Adipose tissue (tissue), 3 donors: ENCODE data around the gene RFX3. TPM values are rescaled to one million over a fixed set of nuclear protein-coding genes. Genes with fewer than 3 reads are reported as not detected.

Experiments used
- H3K27ac ChIP-seq: one replicate; pipeline ENCODE4 v1.5.1; 2013; ENCODE audit warnings: low read depth, low read length
- WGBS, 3 donors: extraction: QIAGEN DNeasy Blood & Tissue Kit; methylation state at CpG; one replicate each; pipeline ENCODE4 v1.1.7; 2013; 5-methylcytosine and 5-hydroxymethylcytosine counted together
- polyA plus RNA-seq, 3 donors: library from polyadenylated mRNA; stranded (reverse); fragments of 200-250 nt; gene quantifications; one replicate each; pipeline ENCODE4 v1.2.3, GENCODE V29; 2013
- donor health status: healthy with polysubstance abuse.
- donor health status: Bipolar disorder and iron deficiency.
- donor health status: healthy.

RFX3 gene
- polyA plus RNA-seq, 3 donors = 0.79 to 1.3 (median 1.0) TPM

DNA sequence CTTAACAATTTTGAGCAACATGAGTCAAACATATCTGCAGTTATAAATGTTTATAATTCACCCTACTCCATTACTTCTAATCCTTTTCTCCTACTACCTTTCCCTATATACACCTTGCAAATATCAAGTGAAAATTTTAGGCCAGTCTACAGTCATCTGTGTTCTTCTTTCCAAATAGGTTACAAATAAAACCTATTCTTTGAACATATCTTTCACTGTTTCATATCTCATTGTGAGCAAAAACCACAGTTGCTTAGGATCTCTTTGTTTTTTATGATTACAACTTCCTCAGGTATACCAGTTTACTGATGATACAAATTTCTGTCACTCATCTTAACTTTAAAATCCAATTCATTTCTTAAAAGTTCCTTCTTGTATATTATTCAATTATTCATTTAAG lies 34.4 kb downstream of the RFX3 start:
- H3K27ac ChIP-seq = no peak overlapping the region

DNA sequence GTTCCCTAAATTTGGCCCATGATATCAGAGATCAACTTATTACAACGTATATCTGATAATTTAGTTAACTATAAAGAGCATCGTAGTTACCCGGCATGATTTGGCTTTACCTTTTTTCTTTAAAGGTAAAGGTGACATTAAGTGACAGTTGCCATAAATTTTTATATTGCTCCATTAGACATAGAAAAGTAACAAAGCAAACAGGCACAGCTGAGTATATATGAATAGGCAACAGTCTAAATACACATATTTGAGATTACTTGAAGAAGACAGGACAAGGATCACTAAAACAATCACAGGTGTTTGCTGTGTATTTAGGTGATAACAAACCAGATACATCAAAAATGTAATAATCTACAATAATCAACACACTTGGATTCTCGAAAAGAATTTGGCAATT lies 34.8 kb downstream of the RFX3 start:
- H3K27ac ChIP-seq = no peak overlapping the region
- 46 to 93% (median 86%) methylated on average over 4 of the region's 4 CpGs for WGBS, 3 donors

DNA sequence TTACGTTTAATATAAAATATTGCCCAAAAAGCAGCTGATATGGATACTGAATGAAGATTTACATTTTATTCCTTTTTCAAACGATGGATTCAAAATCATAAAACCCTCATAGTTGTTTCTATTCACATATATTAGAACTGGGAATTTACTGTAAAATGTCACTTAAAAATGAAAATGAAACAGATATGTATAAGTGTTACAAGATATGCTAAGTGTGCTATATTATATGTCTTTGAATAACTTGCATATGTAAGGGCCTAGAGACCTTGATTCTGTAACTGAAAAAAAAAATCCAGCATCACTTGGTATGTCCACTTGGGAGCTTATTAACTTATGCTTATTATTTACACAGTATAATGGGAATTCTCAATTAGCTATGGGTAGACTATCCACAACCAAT lies 43.2 kb downstream of the RFX3 start:
- WGBS, 3 donors = 94 to 96% (median 94%) methylated on average over 2 of the region's 2 CpGs
- no peak overlapping the region for H3K27ac ChIP-seq

DNA sequence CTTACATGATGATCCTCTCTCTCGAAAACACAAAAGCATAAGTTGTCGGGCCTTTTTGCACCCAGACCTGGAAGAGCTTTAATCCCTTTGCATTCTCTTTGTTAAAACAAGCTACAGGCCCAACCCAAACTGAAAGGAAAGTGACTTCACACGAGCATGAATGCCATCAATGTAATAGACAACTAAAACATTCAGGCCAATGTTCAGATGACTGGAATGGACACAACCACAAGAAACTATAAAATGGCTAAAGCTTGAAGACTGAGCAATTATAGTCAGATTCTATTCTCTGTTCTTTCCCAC lies 45.5 kb downstream of the RFX3 start:
- WGBS, 3 donors = 90 to 92% (median 91%) methylated on average over 3 of the region's 3 CpGs

DNA sequence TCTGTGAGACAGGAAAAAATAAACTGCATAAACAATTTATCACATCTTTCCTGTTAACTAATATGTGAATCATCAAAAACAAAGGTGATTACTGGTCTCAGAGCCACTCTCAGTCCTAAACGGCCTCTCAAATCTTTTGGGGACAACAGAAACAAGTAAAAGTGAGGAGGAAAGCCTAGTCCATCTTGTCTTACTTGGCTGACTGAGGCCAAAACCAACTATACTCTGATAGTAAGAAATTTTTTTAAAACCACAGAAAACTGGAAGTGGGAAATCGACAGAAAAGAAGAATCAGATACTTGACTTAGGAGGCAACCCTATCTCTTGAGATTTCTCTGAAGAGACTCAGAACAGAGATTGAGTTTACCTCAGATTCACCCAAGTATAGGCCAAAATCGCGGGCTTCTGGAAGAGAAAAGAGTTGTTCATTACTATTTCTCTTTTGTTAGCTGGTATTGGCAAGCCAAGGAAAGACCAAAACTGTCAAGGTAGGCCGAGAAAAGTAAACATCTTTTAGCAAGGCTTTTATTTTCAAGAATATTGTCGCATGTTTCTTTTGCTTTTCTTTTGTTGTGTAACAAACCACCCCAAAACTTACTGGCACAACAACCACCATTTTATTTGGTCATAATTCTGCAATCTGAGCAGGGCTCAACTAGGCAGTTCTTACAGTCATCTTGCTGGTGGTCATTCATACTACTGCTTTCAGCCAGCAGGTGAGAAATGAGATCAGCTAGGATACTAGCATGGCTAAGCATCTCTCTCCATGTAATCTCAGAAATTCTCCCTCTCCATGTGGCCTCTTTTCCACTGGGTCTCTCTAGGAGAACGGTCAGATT lies 46.1 kb downstream of the RFX3 start:
- WGBS, 3 donors = 90 to 92% (median 91%) methylated on average over 7 of the region's 7 CpGs
- H3K27ac ChIP-seq = no peak overlapping the region

More for the DNA sequence above, 45.5 kb downstream of the RFX3 start:
- H3K27ac ChIP-seq = no peak overlapping the region

GRCh38 chr9:3478549-3478953 lies 47.2 kb downstream of the RFX3 start:
- H3K27ac ChIP-seq = no peak overlapping the region
- WGBS, 3 donors = 73 to 86% (median 81%) methylated on average over 1 of the region's 1 CpG

DNA sequence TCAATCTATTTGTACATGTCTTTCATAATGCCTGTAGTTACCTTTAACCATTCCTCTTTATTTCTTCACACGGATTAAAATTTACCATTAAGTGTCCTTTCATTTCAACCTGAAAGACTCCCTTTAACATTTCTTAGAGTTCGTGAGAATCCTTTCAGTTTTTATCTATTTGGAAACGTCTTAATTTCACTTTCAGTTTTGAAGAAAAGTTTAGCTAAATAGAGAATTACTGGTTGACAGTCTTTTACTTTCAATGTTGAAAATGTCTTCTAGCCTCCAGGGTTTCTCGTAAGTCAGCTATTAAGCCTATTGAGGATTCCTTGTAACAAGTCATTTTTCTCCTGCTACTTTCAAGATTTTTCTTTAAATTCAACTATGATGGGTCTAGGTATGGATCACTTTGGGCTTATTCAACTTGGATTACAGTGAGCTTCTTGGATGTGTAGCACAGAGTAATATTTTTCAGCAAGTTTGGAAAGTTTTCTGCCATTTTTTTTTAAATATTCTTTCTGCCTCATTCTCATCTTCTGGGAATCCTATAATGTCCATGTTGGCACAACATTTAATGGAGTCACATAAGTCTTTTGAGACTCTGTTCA lies 48.5 kb downstream of the RFX3 start:
- no peak overlapping the region for H3K27ac ChIP-seq
- 77 to 82% (median 81%) methylated on average over 4 of the region's 4 CpGs for WGBS, 3 donors

- H3K27ac ChIP-seq = no peak overlapping the region
- 92 to 95% (median 93%) methylated on average over 14 of the region's 14 CpGs for WGBS, 3 donors
Measured at GRCh38 chr9:3475300-3476020, 50.3 kb downstream of the RFX3 start.

DNA sequence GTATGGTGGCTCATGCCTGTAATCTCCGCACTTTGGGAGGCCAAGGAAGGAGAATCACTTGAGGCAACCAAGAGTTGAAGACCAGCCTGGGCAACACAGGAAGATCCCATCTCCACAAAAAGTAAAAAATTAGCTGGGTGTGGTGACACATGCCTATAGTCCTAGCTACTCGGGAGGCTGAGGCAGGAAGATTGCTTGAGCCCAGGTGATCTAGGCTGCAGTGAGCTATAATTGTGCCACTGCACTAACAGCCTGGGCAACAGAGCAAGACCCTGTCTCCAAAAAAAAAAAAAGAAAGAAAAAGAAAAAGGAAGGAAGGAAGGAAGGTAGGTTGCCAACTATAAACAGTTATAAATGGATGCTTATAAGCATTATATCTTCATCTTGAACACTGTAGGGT lies 51.0 kb downstream of the RFX3 start:
- no peak overlapping the region for H3K27ac ChIP-seq
- 97 to 99% (median 98%) methylated on average over 2 of the region's 2 CpGs for WGBS, 3 donors

GRCh38 chr9:3473405-3473804 lies 52.4 kb downstream of the RFX3 start:
- H3K27ac ChIP-seq = no peak overlapping the region
- whole genome bisulfite sequencing, 3 donors = 92 to 100% (median 96%) methylated on average over 1 of the region's 1 CpG

GRCh38 chr9:3471883-3472282 lies 53.9 kb downstream of the RFX3 start:
- no peak overlapping the region for H3K27ac ChIP-seq
- 28 to 73% (median 59%) methylated on average over 3 of the region's 3 CpGs for WGBS, 3 donors

GRCh38 chr9:3468421-3469205 lies 57.2 kb downstream of the RFX3 start:
- H3K27ac ChIP-seq = no peak overlapping the region
- WGBS, 3 donors = 66 to 89% (median 87%) methylated on average over 4 of the region's 4 CpGs

GRCh38 chr9:3467593-3468219 lies 58.1 kb downstream of the RFX3 start:
- no peak overlapping the region for H3K27ac ChIP-seq
- 56 to 68% (median 66%) methylated on average over 4 of the region's 4 CpGs for WGBS, 3 donors

DNA sequence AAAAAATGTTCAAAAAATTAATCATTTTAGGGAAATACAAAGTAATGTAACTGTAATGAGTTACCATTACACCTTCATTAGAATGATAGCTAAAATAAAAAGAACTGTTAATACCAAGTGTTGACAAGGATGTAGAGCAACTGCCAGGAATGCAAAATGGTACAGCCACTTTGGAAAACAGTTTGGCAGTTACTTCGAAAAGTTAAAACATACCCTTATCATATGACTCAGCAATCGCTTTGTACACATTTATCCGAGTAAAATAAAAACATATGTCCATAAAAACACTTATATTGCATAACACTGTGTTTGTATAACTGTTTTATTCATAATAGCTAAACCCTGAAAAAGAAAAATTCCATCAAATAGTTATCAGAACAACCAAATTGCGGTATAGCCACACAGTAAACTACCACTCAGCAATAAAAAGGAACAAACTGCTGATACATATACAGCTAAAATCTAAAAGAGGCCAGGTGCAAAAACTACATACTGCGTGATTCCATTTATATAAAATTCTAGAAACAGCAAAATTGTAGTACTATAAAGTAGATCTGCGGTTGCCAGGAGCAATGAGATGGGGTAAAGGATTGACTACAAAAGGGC lies 61.7 kb downstream of the RFX3 start:
- H3K27ac ChIP-seq = no peak overlapping the region
- 75 to 96% (median 90%) methylated on average over 6 of the region's 6 CpGs for WGBS, 3 donors

GRCh38 chr9:3458806-3459475 lies 66.9 kb downstream of the RFX3 start:
- 72 to 84% (median 76%) methylated on average over 3 of the region's 3 CpGs for WGBS, 3 donors
- no peak overlapping the region for H3K27ac ChIP-seq

DNA sequence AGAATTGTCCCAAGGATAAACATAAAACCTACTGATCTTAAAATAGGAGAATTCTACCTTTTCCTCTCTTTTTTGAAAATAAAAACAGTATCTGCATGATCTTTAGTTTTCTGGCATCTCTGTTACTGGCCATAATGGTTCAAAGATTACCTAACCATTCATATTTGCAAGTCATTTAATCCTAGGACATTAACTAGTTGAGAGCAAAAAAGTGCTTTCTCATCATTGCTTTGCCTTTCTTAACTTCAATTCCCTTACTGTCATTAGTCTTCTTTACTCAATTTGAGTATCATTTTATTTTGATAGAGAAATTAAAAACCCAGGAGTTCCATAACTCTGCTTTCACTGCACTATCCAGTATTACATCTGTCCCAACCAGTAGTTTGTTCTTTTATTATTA lies 68.6 kb downstream of the RFX3 start:
- H3K27ac ChIP-seq = no peak overlapping the region

- WGBS, 3 donors = 86 to 98% (median 93%) methylated on average over 3 of the region's 3 CpGs
- no peak overlapping the region for H3K27ac ChIP-seq
Measured at GRCh38 chr9:3455717-3456116, 70.1 kb downstream of the RFX3 start.

- WGBS, 3 donors = 87 to 96% (median 90%) methylated on average over 2 of the region's 2 CpGs
- no peak overlapping the region for H3K27ac ChIP-seq
Measured at GRCh38 chr9:3455094-3455493, 70.7 kb downstream of the RFX3 start.
